OCI-LY1 (cell line): ENCODE results near the gene CDH22.

Experiments used
- EZH2 ChIP-seq: fragments of 200-600 bp; sonication (generic), shearing (Covaris generic); IDR thresholded peaks from 2 replicates; pipeline ENCODE4 v1.8.0; 2017; ENCODE audit warnings: borderline replicate concordance, mixed run types, mild to moderate bottlenecking, antibody characterized with exemption, low read length, moderate library complexity, mixed read lengths
- TF ChIP-seq, protein P1 (sequence below): fragments of 200-600 bp; sonication (generic), shearing (Covaris generic); IDR thresholded peaks from 2 replicates; pipeline ENCODE4 v1.5.1; 2017; ENCODE audit warnings: mild to moderate bottlenecking, antibody characterized with exemption, low read length, moderate library complexity, mixed read lengths

DNA sequence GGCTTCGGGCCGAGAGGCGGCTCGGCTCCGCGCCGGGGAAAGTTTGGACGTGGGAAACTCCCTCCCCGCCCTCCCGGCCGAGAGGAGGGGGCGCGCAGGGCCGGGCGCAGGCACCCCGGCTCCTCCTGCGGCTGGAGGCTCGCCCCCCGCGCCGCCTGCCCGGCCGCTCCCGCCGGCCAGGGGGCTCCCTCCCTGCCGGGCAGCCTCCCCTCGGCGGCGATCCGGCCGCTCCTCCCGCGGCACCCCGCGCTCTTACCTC, 370 bp downstream of the CDH22 start:
- TF ChIP-seq, protein P1, sequence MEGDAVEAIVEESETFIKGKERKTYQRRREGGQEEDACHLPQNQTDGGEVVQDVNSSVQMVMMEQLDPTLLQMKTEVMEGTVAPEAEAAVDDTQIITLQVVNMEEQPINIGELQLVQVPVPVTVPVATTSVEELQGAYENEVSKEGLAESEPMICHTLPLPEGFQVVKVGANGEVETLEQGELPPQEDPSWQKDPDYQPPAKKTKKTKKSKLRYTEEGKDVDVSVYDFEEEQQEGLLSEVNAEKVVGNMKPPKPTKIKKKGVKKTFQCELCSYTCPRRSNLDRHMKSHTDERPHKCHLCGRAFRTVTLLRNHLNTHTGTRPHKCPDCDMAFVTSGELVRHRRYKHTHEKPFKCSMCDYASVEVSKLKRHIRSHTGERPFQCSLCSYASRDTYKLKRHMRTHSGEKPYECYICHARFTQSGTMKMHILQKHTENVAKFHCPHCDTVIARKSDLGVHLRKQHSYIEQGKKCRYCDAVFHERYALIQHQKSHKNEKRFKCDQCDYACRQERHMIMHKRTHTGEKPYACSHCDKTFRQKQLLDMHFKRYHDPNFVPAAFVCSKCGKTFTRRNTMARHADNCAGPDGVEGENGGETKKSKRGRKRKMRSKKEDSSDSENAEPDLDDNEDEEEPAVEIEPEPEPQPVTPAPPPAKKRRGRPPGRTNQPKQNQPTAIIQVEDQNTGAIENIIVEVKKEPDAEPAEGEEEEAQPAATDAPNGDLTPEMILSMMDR = no peak
- TF ChIP-seq EZH2 = no peak
